ENCODE measurements around the gene HEPACAM2.

Gene HEPACAM2

GRCh38 chr7:93202594-93203250, 23.5 kb downstream of the HEPACAM2 start:
- no peak for DNase-seq

GRCh38 chr7:93198472-93198871, 27.8 kb downstream of the HEPACAM2 start:
- no peak for DNase-seq

GRCh38 chr7:93196336-93196735, 29.9 kb downstream of the HEPACAM2 start:
- DNase-seq, result no peak

GRCh38 chr7:93194386-93194785, 31.9 kb downstream of the HEPACAM2 start:
- DNase-seq, result no peak

GRCh38 chr7:93188870-93189634, 37.2 kb downstream of the HEPACAM2 start:
- no peak for DNase-seq

- no peak for DNase-seq
Observed at GRCh38 chr7:93185303-93186027, 40.8 kb downstream of the HEPACAM2 start.

GRCh38 chr7:93179173-93179572, 47.1 kb downstream of the HEPACAM2 start:
- no peak for DNase-seq

- peak; percentile 29 for DNase-seq
Observed at GRCh38 chr7:93178213-93178612, 48.1 kb downstream of the HEPACAM2 start.

- DNase-seq, result no peak
Observed at GRCh38 chr7:93176992-93177580, 49.2 kb downstream of the HEPACAM2 start.

GRCh38 chr7:93175219-93175618, 51.0 kb downstream of the HEPACAM2 start:
- no peak for DNase-seq

GRCh38 chr7:93172683-93173082, 53.6 kb downstream of the HEPACAM2 start:
- DNase-seq, result no peak

GRCh38 chr7:93171606-93172226, 54.6 kb downstream of the HEPACAM2 start:
- DNase-seq, result no peak

- no peak for DNase-seq
Observed at GRCh38 chr7:93165447-93165846, 60.8 kb downstream of the HEPACAM2 start.

GRCh38 chr7:93164766-93165165, 61.5 kb downstream of the HEPACAM2 start:
- no peak for DNase-seq

GRCh38 chr7:93161181-93161762, 65.0 kb downstream of the HEPACAM2 start:
- no peak for DNase-seq

- DNase-seq, result no peak
Observed at GRCh38 chr7:93160410-93160809, 65.9 kb downstream of the HEPACAM2 start.

- DNase-seq, result no peak
Observed at GRCh38 chr7:93159490-93159889, 66.8 kb downstream of the HEPACAM2 start.

GRCh38 chr7:93156884-93157283, 69.4 kb downstream of the HEPACAM2 start:
- no peak for DNase-seq

- no peak for DNase-seq
Observed at GRCh38 chr7:93150200-93150835, 76.0 kb downstream of the HEPACAM2 start.

- DNase-seq, result no peak
Observed at GRCh38 chr7:93148727-93149126, 77.5 kb downstream of the HEPACAM2 start.

- no peak for DNase-seq
Observed at GRCh38 chr7:93148144-93148543, 78.1 kb downstream of the HEPACAM2 start, which contains the start of gene SAMD9L. TSS of gene SAMD9L (minus strand) at chr7:93148385. CDS start at chr7:93135971, 12,414 bp downstream.

- no peak for DNase-seq
Observed at GRCh38 chr7:93147363-93147762, 78.9 kb downstream of the HEPACAM2 start.

All from NCI-H526 treated with DMSO at 0.1 percent for 48 hours (cell line).